ENCODE measurements around the gene RBMX2. TPM values are rescaled to one million over a fixed set of nuclear protein-coding genes. Genes with fewer than 3 reads are reported as not detected.

The RBMX2 gene
- total RNA-seq, 2 donors from 2014 or later, result 28.3 to 33.1 TPM

GRCh38 chrX:130416785-130417184, 15.0 kb downstream of the RBMX2 start:
- no peak overlapping the region for H3K4me3 ChIP-seq (ENCODE audit: low read length)
- H3K9ac ChIP-seq (ENCODE audit: extremely low read depth, low read length, poor library complexity, severe bottlenecking), result no peak overlapping the region
- no peaks in the 10 kb centered on the region for H3K4me1 ChIP-seq (ENCODE audit: control insufficient read depth, insufficient read depth, low read length)
- DNase-seq, result no peak
- Mint-ChIP-seq H3K27me3 (ENCODE audit: insufficient read depth) (no peaks in the 10 kb centered on the region), H3K9me3 (peaks cover 31% of the 10 kb centered on the region), H3K27ac (no peak overlapping the region), H3K36me3 (ENCODE audit: low read depth) (peaks cover 16% of the 10 kb centered on the region), H3K4me1 (peaks cover 8% of the 10 kb centered on the region), H3K4me3 (no peak overlapping the region)
- H3K9me3 ChIP-seq (ENCODE audit: control insufficient read depth, low read length), result no peaks in the 10 kb centered on the region
- H3K27ac ChIP-seq (ENCODE audit: low read depth, low read length), result no peak overlapping the region
- H3K36me3 ChIP-seq (ENCODE audit: control insufficient read depth, insufficient read depth, low read length), result no peaks in the 10 kb centered on the region
- 90% methylated on average over 2 to 3 of the region's 4 CpGs for WGBS, 2 experiments (ENCODE audit: insufficient coverage in 1 of 2, insufficient read length in 1 of 2)
- no peaks in the 10 kb centered on the region for H3K27me3 ChIP-seq (ENCODE audit: control insufficient read depth, insufficient read depth, low read length, poor library complexity, severe bottlenecking)
- no peak for TF ChIP-seq CTCF (conservative IDR thresholded peaks at IDR 0.05)

DNA sequence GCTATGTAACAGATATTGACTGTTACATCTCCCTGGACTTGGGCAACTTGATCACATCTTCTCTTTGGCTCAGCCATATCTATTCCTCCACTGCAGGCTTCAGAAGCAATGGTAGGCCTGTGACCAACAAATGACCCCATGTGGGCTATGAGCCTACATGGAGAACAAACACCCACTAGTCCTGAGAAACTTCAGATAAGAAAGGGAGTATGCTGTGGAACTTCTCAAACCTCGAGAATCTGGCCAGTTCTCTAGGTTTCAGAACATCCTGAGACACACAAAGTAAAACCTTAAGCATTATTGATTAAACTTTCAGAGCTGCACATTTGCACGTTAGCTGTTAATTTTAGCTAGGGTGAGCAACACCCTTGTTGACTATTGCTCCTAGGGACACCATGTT, 16.3 kb downstream of the RBMX2 start:
- no peaks in the 10 kb centered on the region for H3K27me3 ChIP-seq (ENCODE audit: control insufficient read depth, insufficient read depth, low read length, poor library complexity, severe bottlenecking)

DNA sequence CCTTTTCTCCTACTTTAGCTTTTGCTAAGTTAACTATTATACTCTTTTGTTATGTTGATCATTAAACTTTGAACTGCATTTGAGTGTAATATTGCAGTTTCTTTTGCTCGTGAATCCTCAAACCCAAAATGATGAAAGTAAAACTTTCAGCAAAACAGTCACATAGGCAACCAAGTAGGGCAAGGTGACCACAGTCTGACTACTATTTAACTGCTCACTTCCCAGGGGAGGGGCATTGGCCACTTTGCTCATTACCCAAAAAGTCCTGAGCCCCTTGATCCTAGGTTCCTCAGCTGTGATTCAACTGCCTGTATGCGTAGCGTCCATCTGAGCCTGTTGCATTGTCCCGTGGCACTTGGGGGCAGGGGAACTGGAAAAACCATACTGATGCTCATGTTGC, 17.0 kb downstream of the RBMX2 start:
- Mint-ChIP-seq H3K4me3 (no peak overlapping the region), H3K9me3 (peaks cover 44% of the 10 kb centered on the region), H3K4me1 (peaks cover 8% of the 10 kb centered on the region), H3K27ac (no peak overlapping the region), H3K36me3 (ENCODE audit: low read depth) (peaks cover 8% of the 10 kb centered on the region), H3K27me3 (ENCODE audit: insufficient read depth) (no peaks in the 10 kb centered on the region)
- Histone ChIP-seq H3K9me3 (ENCODE audit: control insufficient read depth, low read length) (no peaks in the 10 kb centered on the region), H3K4me1 (ENCODE audit: control insufficient read depth, insufficient read depth, low read length) (no peaks in the 10 kb centered on the region), H3K9ac (ENCODE audit: extremely low read depth, low read length, poor library complexity, severe bottlenecking) (no peak overlapping the region), H3K27me3 (ENCODE audit: control insufficient read depth, insufficient read depth, low read length, poor library complexity, severe bottlenecking) (no peaks in the 10 kb centered on the region), H3K36me3 (ENCODE audit: control insufficient read depth, insufficient read depth, low read length) (no peaks in the 10 kb centered on the region), H3K27ac (ENCODE audit: low read depth, low read length) (no peak overlapping the region), H3K4me3 (ENCODE audit: low read length) (no peak overlapping the region)
- 98% methylated on average over 4 of the region's 4 CpGs; no CpG with 5 or more reads in 1 of the 2 experiments for WGBS, 2 experiments (ENCODE audit: insufficient coverage in 1 of 2, insufficient read length in 1 of 2)
- no peak for DNase-seq
- TF ChIP-seq CTCF (conservative IDR thresholded peaks at IDR 0.05), result no peak

More for the DNA sequence above, 16.3 kb downstream of the RBMX2 start:
- Mint-ChIP-seq H3K27me3 (ENCODE audit: insufficient read depth) (no peaks in the 10 kb centered on the region), H3K27ac (no peak overlapping the region), H3K4me3 (no peak overlapping the region), H3K36me3 (ENCODE audit: low read depth) (peaks cover 8% of the 10 kb centered on the region), H3K4me1 (peaks cover 8% of the 10 kb centered on the region), H3K9me3 (peaks cover 38% of the 10 kb centered on the region)
- WGBS, 2 experiments (ENCODE audit: insufficient coverage in 1 of 2, insufficient read length in 1 of 2), result 90 to 91% methylated on average over 2 of the region's 2 CpGs
- Histone ChIP-seq H3K9me3 (ENCODE audit: control insufficient read depth, low read length) (no peaks in the 10 kb centered on the region), H3K27ac (ENCODE audit: low read depth, low read length) (no peak overlapping the region), H3K36me3 (ENCODE audit: control insufficient read depth, insufficient read depth, low read length) (no peaks in the 10 kb centered on the region), H3K9ac (ENCODE audit: extremely low read depth, low read length, poor library complexity, severe bottlenecking) (no peak overlapping the region), H3K4me3 (ENCODE audit: low read length) (no peak overlapping the region), H3K4me1 (ENCODE audit: control insufficient read depth, insufficient read depth, low read length) (no peaks in the 10 kb centered on the region)
- no peak for TF ChIP-seq CTCF (conservative IDR thresholded peaks at IDR 0.05)
- DNase-seq, result no peak

All from endodermal cell (in vitro differentiated cells).